ENCODE data around the gene ITFG2.
"Not testable (repeated sequence)": the region's sequence is repeated elsewhere in the genome, so short reads cannot be mapped to it uniquely, and the experiment has no call there.

The ITFG2 gene

DNA sequence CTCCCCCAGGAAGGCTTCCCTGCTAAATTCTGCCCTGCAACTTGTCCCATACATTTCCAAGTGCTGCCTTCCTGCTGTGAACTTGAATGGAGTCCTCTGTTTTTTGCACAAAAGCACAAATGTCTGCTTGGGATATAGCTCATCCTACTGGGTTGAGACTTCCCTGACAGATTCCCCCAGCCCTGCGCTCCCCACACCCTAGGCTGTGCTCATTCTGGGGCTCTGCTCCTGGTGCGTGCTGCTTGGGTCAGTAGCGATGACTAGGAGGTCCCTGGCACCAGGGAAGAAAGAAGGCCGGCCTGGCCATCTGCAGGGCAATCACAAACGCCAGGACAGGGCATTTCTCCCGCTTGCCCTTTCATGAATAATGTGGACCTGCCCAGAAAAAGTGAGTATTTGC, 46.9 kb upstream of the ITFG2 start:
- no peak overlapping the region for H3K4me2 ChIP-seq (ENCODE audit: low read depth, low read length, poor library complexity, severe bottlenecking)
- H3K36me3 ChIP-seq (ENCODE audit: insufficient read depth, low read length): no peaks in the 10 kb centered on the region
- H2AFZ ChIP-seq (ENCODE audit: low read length): no peak overlapping the region
- H3K27me3 ChIP-seq (ENCODE audit: insufficient read depth, low read length, poor library complexity, severe bottlenecking): no peaks in the 10 kb centered on the region
- H3K9me3 ChIP-seq (ENCODE audit: insufficient read depth, low read depth, low read length): no peaks in the 10 kb centered on the region
- H3K9ac ChIP-seq (ENCODE audit: low read depth, low read length, poor library complexity, severe bottlenecking): no peak overlapping the region
- no peaks in the 10 kb centered on the region for H4K20me1 ChIP-seq (ENCODE audit: insufficient read depth, low read length, poor library complexity, severe bottlenecking)
- H3K4me1 ChIP-seq (ENCODE audit: insufficient read depth, low read length, poor library complexity, severe bottlenecking): no peaks in the 10 kb centered on the region
- no peaks in the 10 kb centered on the region for H3F3A ChIP-seq (ENCODE audit: low read depth)
- H3K4me3 ChIP-seq (ENCODE audit: low read length, poor library complexity, severe bottlenecking): no peak overlapping the region
- no peak for TF ChIP-seq EZH2phosphoT487 (IDR thresholded peaks at IDR 0.05; ENCODE audit: borderline replicate concordance)
- TF ChIP-seq, protein P1, sequence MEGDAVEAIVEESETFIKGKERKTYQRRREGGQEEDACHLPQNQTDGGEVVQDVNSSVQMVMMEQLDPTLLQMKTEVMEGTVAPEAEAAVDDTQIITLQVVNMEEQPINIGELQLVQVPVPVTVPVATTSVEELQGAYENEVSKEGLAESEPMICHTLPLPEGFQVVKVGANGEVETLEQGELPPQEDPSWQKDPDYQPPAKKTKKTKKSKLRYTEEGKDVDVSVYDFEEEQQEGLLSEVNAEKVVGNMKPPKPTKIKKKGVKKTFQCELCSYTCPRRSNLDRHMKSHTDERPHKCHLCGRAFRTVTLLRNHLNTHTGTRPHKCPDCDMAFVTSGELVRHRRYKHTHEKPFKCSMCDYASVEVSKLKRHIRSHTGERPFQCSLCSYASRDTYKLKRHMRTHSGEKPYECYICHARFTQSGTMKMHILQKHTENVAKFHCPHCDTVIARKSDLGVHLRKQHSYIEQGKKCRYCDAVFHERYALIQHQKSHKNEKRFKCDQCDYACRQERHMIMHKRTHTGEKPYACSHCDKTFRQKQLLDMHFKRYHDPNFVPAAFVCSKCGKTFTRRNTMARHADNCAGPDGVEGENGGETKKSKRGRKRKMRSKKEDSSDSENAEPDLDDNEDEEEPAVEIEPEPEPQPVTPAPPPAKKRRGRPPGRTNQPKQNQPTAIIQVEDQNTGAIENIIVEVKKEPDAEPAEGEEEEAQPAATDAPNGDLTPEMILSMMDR (conservative IDR thresholded peaks at IDR 0.05; ENCODE audit: low read length): no peak
- no peaks in the 10 kb centered on the region for H3K79me2 ChIP-seq (ENCODE audit: insufficient read depth, low read length)
- no peaks in the 10 kb centered on the region for H3K9me2 ChIP-seq (replicated peaks; ENCODE audit: low read depth, low read length)

DNA sequence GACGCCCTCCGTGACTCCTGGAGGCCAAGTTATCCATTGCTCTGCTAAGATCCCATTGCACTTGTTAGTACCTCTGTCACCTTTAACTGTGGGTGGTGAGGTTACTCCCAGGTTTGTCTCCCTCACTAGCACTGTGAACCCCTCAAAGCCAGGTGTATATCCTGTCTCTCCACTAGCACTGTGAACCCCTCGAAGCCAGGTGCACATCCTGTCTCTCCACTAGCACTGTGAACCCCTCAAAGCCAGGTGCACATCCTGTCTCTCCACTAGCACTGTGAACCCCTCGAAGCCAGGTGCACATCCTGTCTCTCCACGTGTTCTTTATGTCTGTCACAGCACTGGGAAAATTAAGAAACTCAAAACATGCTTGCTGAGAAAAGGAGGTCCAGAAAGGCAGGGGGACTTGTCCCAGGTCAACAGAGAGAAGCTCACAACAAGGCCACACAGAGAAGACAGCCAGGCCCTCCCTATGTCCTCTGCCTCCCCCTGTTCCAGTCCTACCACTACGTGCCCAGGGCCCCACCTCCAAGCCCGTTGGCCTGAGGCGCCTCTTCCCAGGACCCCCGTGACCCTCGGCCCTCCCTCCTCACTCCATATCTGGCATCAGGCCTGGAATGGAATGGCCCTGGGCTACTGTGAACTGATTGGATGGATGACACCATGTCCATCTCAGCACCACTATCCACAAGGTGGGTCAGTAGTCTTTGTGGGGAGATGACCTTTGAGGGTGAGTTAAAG, 44.1 kb upstream of the ITFG2 start:
- Histone ChIP-seq H4K20me1 (ENCODE audit: insufficient read depth, low read length, poor library complexity, severe bottlenecking) (no peaks in the 10 kb centered on the region), H3K36me3 (ENCODE audit: insufficient read depth, low read length) (no peaks in the 10 kb centered on the region), H3K9me3 (ENCODE audit: insufficient read depth, low read depth, low read length) (no peaks in the 10 kb centered on the region), H3K4me3 (ENCODE audit: low read length, poor library complexity, severe bottlenecking) (no peak overlapping the region), H3K9ac (ENCODE audit: low read depth, low read length, poor library complexity, severe bottlenecking) (no peak overlapping the region), H3K4me1 (ENCODE audit: insufficient read depth, low read length, poor library complexity, severe bottlenecking) (no peaks in the 10 kb centered on the region), H3K4me2 (ENCODE audit: low read depth, low read length, poor library complexity, severe bottlenecking) (no peak overlapping the region), H3K9me2 (replicated peaks; ENCODE audit: low read depth, low read length) (no peaks in the 10 kb centered on the region), H3K79me2 (ENCODE audit: insufficient read depth, low read length) (no peaks in the 10 kb centered on the region), H3K27me3 (ENCODE audit: insufficient read depth, low read length, poor library complexity, severe bottlenecking) (no peaks in the 10 kb centered on the region), H3F3A (ENCODE audit: low read depth) (no peaks in the 10 kb centered on the region), H2AFZ (ENCODE audit: low read length) (no peak overlapping the region)
- TF ChIP-seq, protein P1 (conservative IDR thresholded peaks at IDR 0.05; ENCODE audit: low read length): no peak
- no peak for TF ChIP-seq EZH2phosphoT487 (IDR thresholded peaks at IDR 0.05; ENCODE audit: borderline replicate concordance)

DNA sequence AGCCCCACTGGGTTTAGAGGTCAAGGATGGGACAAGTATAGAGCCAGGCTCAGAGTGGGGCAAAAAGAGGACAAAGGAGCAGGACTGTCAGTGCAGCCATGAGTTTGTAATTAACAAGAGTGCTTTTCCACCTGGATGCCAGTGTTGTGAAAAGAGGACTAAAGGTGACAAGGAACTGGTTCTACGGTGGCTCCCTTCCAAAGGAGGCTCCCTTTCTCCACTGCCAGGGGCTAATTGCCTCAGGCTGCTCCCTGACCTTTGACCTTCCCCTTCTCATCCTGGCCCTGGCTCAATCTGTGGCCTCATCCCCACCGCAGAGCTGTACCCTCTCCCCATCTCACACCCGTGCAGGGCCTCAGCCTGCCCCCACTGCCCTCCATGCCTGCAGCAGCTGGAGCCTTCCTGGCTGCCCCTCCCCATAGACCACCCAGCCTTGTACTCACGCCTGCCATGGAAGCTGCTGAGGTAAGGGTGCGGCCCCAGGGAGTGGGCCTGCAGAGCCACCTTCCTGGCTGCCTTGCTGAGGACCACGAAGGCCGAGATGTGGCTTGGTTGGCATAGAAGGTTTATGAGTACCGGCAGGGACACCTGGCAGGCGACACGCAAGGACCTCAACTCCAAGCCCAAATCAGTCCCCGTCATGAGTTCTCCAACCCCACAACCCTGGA, 42.5 kb upstream of the ITFG2 start:
- Histone ChIP-seq H3K79me2 (ENCODE audit: insufficient read depth, low read length) (no peaks in the 10 kb centered on the region), H3K36me3 (ENCODE audit: insufficient read depth, low read length) (no peaks in the 10 kb centered on the region), H3K27me3 (ENCODE audit: insufficient read depth, low read length, poor library complexity, severe bottlenecking) (no peaks in the 10 kb centered on the region), H3K9me2 (replicated peaks; ENCODE audit: low read depth, low read length) (no peaks in the 10 kb centered on the region), H3K4me1 (ENCODE audit: insufficient read depth, low read length, poor library complexity, severe bottlenecking) (no peaks in the 10 kb centered on the region), H3F3A (ENCODE audit: low read depth) (no peaks in the 10 kb centered on the region), H3K4me3 (ENCODE audit: low read length, poor library complexity, severe bottlenecking) (no peak overlapping the region), H3K4me2 (ENCODE audit: low read depth, low read length, poor library complexity, severe bottlenecking) (no peak overlapping the region), H3K9me3 (ENCODE audit: insufficient read depth, low read depth, low read length) (no peaks in the 10 kb centered on the region), H3K9ac (ENCODE audit: low read depth, low read length, poor library complexity, severe bottlenecking) (no peak overlapping the region), H4K20me1 (ENCODE audit: insufficient read depth, low read length, poor library complexity, severe bottlenecking) (no peaks in the 10 kb centered on the region), H2AFZ (ENCODE audit: low read length) (no peak overlapping the region)
- no peak for TF ChIP-seq EZH2phosphoT487 (IDR thresholded peaks at IDR 0.05; ENCODE audit: borderline replicate concordance)
- TF ChIP-seq, protein P1 (conservative IDR thresholded peaks at IDR 0.05; ENCODE audit: low read length): no peak

DNA sequence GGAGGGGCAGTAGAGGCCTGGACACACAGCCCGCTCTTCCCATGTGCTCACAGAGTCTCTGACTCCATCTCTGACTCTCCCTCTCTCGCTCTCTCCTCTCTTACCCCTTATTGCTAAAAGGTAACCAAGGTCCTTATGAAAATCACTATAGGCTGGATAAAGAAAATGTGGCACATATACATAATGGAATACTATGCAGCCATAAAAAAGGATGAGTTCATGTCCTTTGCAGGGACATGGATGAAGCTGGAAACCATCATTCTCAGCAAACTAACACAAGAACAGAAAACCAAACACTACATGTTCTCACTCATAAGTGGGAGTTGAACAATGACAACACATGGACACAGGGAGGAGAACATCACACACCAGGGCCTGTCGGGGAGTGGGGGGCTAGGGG, 41.9 kb upstream of the ITFG2 start:
- H3K4me2 ChIP-seq (ENCODE audit: low read depth, low read length, poor library complexity, severe bottlenecking); H3K79me2 ChIP-seq (ENCODE audit: insufficient read depth, low read length); H2AFZ ChIP-seq (ENCODE audit: low read length); H3K27me3 ChIP-seq (ENCODE audit: insufficient read depth, low read length, poor library complexity, severe bottlenecking); H3K36me3 ChIP-seq (ENCODE audit: insufficient read depth, low read length); H3K9me3 ChIP-seq (ENCODE audit: insufficient read depth, low read depth, low read length); H3K4me1 ChIP-seq (ENCODE audit: insufficient read depth, low read length, poor library complexity, severe bottlenecking); H3K9ac ChIP-seq (ENCODE audit: low read depth, low read length, poor library complexity, severe bottlenecking); H3K9me2 ChIP-seq (replicated peaks; ENCODE audit: low read depth, low read length); H3F3A ChIP-seq (ENCODE audit: low read depth); H4K20me1 ChIP-seq (ENCODE audit: insufficient read depth, low read length, poor library complexity, severe bottlenecking); H3K4me3 ChIP-seq (ENCODE audit: low read length, poor library complexity, severe bottlenecking): not testable (repeated sequence)

Measured in Loucy (cell line).